Thoracic aorta (tissue), 2 donors: ENCODE results near the gene OR2V1. TPM values are rescaled to one million over a fixed set of nuclear protein-coding genes. Genes with fewer than 3 reads are reported as not detected.
"Not testable (repeated sequence)": the region's sequence is repeated elsewhere in the genome, so short reads cannot be mapped to it uniquely, and the experiment has no call there.

ENCODE experiments used
- ATAC-seq: fragments of 150-250 bp; one replicate; pipeline ENCODE4 v1.8.0; 2017; ENCODE audit warnings: low read depth; ENCODE audit not compliant: insufficient number of reproducible peaks, low FRiP score
- DNase-seq: peaks from one replicate; pipeline ENCODE4 v3.0.0-alpha.2; 2020; ENCODE audit warnings: low spot score
- H3K27ac ChIP-seq, 2 donors: fragments of 200-600 bp; sonication (generic); 1 replicate in 1 of 2; 2 replicates in 1 of 2; pipeline ENCODE4 v1.5.1; 2016; ENCODE audit warnings: mild to moderate bottlenecking in 2 of 2, moderate library complexity in 2 of 2
- H3K27me3 ChIP-seq: fragments of 200-600 bp; sonication (generic); replicated peaks from 2 replicates; pipeline ENCODE4 v1.6.0; 2016; ENCODE audit warnings: mild to moderate bottlenecking; ENCODE audit not compliant: insufficient read depth
- H3K36me3 ChIP-seq: fragments of 200-600 bp; sonication (generic); one replicate; pipeline ENCODE4 v1.5.1; 2016
- H3K4me1 ChIP-seq, 2 donors: fragments of 200-600 bp; sonication (generic); 1 replicate in 1 of 2; 2 replicates in 1 of 2; pipeline versions ENCODE4 v1.5.1 to v1.6.0; 2016; ENCODE audit warnings: low read depth in 2 of 2, mild to moderate bottlenecking in 1 of 2; ENCODE audit not compliant: control insufficient read depth in 1 of 2
- H3K4me3 ChIP-seq: fragments of 200-600 bp; sonication (generic); 2 replicates; pipeline ENCODE4 v1.5.1; 2016; ENCODE audit warnings: mild to moderate bottlenecking
- H3K9me3 ChIP-seq: fragments of 200-600 bp; sonication (generic); 2 replicates; pipeline ENCODE4 v1.5.1; 2016
- total RNA-seq, 2 donors: library from RNA; depleted of rRNA; stranded (reverse); fragments of >200 nt; gene quantifications; one replicate each; pipeline versions ENCODE4 v1.1.0 to v1.2.3, GENCODE V29; 2016
- TF ChIP-seq, protein P1 (sequence below): fragments of 200-600 bp; sonication (generic); IDR thresholded peaks from one replicate; pipeline ENCODE4 v1.5.1; 2019; ENCODE audit warnings: antibody characterized with exemption

OR2V1 gene
- total RNA-seq, 2 donors from 2014 or later, result not detected

DNA sequence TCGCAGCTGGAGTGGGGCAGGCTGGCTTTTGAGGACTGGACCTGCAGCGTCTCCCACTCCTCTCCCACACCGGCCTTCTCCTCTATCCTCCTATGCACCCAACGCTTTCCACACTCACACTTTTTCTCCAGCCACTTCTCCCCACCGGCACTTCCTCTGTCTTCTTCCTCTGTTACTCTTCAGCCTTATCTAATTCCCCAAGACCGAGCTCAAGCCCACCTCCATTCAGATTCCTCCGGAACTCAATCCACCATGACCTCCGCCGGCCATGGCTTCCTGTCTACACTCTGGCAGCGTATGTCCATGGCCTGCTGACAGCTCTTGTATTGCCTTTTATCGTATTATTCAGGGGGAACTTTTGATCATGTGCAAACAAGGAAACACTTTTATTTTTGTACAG lies 545 bp upstream of the OR2V1 start:
- Histone ChIP-seq H3K27me3 (no peaks in the 10 kb centered on the region), H3K4me1 (no peaks in the 10 kb centered on the region), H3K9me3 (no peaks in the 10 kb centered on the region), H3K4me3 (no peak overlapping the region), H3K36me3 (no peaks in the 10 kb centered on the region), H3K27ac (no peak overlapping the region)
- ATAC-seq (no peak), DNase-seq (no peak)
- TF ChIP-seq, protein P1, sequence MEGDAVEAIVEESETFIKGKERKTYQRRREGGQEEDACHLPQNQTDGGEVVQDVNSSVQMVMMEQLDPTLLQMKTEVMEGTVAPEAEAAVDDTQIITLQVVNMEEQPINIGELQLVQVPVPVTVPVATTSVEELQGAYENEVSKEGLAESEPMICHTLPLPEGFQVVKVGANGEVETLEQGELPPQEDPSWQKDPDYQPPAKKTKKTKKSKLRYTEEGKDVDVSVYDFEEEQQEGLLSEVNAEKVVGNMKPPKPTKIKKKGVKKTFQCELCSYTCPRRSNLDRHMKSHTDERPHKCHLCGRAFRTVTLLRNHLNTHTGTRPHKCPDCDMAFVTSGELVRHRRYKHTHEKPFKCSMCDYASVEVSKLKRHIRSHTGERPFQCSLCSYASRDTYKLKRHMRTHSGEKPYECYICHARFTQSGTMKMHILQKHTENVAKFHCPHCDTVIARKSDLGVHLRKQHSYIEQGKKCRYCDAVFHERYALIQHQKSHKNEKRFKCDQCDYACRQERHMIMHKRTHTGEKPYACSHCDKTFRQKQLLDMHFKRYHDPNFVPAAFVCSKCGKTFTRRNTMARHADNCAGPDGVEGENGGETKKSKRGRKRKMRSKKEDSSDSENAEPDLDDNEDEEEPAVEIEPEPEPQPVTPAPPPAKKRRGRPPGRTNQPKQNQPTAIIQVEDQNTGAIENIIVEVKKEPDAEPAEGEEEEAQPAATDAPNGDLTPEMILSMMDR, result no peak

DNA sequence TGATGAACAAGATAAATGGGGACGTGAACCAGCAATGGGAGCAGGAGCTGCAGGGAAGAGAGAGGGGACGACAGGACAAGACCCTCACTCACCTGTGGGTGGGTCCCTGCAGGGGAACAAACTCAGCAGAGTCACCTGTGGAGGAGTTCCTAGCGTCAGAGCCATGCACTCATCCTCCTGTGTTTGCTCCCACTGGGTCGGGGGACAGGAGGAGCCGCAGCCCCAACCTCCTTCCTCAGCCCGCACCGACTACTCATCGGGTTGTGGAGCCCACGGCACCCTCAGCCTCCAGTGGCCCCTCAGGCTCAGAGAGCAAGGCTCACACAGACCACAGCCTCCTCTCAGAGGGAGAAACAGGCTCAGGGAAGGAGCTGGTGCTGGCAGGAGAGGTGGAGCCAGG lies 888 bp downstream of the OR2V1 start:
- H3K4me1 ChIP-seq, H3K27ac ChIP-seq, H3K9me3 ChIP-seq, H3K27me3 ChIP-seq, H3K4me3 ChIP-seq, H3K36me3 ChIP-seq, ATAC-seq, DNase-seq: not testable (repeated sequence)

DNA sequence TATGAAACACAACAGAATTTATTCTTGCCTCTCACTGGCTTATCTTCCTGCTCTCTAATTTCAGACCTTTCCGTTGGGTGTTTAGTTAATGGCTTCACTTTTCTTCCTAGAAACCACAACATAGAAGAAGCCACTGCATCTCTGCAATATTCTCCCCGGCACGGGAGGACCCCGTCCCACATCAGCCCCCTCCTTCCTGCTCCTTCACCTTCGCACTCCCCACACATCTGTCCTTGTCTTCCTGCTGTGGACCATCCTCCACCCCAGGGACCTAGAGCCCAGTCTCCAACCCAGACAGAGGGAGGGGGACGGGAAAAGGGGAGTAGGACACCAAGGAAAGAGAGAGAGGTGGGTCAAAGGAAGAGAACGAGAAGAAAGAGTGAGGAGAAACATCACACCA lies 1.4 kb downstream of the OR2V1 start:
- Histone ChIP-seq H3K27me3 (no peaks in the 10 kb centered on the region), H3K36me3 (no peaks in the 10 kb centered on the region), H3K9me3 (no peaks in the 10 kb centered on the region), H3K27ac (no peak overlapping the region), H3K4me1 (no peaks in the 10 kb centered on the region), H3K4me3 (no peak overlapping the region)
- no peak for ATAC-seq
- no peak for DNase-seq
- TF ChIP-seq, protein P1, result no peak

DNA sequence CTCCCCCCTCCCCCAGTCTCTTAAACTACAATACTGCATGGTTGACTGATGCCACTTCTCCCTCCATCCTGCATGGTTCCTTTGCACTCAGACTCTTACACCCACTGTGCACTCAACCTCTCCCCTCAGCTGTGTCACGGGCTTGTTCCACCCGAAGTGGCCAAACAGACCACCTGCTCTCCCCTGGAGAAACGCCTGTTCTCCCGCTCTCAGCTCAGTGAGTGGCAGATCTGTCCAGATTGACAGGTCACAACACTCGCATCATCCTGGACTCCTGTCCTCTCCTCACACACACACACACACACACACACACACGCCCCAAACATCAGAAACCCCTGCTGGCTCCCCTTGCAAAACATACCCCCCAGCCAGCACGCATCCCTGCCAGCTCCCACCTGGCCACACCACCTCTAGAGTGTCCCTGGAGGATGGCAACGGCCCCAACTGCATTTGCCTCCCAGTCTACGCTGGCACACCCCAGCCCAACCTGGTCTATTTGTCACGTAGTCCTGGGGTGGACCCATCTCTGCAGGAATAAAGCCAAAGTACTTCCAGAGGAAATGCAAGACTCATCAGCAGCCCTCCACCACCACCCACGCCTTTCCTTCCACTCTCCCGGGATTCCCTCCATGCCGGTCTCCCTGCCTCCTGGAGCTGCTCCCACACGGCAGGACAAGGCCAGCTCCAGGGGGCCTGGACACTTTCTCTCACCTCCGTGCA lies 2.9 kb downstream of the OR2V1 start:
- H3K9me3 ChIP-seq, result no peaks in the 10 kb centered on the region
- H3K36me3 ChIP-seq, result no peaks in the 10 kb centered on the region
- ATAC-seq (no peak), DNase-seq (no peak)
- H3K27me3 ChIP-seq, result no peaks in the 10 kb centered on the region
- H3K4me3 ChIP-seq, result no peak overlapping the region
- no peak overlapping the region for H3K27ac ChIP-seq
- no peaks in the 10 kb centered on the region for H3K4me1 ChIP-seq
- TF ChIP-seq, protein P1, result no peak

DNA sequence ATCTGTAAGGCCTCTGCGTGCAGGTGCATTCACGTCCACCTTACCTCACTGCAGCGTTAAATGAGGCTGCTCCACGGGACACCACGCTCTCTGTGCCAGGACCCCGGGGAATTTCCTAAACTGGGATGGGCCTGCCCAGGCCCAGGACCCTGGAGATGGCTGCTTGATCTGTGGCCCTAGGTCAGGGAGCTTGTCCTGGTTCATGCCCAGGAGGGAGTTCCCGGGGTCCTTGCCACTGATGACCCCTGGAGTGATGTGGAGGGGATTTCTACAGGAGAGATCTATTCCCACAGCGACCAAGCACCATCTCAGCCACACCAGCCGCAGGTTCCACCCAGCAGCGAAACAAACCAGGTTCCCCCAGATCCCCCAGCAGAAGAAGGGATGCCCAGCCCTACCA lies 3.5 kb downstream of the OR2V1 start:
- Histone ChIP-seq H3K36me3 (no peaks in the 10 kb centered on the region), H3K4me3 (no peak overlapping the region), H3K9me3 (no peaks in the 10 kb centered on the region), H3K27me3 (no peaks in the 10 kb centered on the region), H3K27ac (no peak overlapping the region), H3K4me1 (no peaks in the 10 kb centered on the region)
- ATAC-seq (no peak), DNase-seq (no peak)
- TF ChIP-seq, protein P1, result no peak

DNA sequence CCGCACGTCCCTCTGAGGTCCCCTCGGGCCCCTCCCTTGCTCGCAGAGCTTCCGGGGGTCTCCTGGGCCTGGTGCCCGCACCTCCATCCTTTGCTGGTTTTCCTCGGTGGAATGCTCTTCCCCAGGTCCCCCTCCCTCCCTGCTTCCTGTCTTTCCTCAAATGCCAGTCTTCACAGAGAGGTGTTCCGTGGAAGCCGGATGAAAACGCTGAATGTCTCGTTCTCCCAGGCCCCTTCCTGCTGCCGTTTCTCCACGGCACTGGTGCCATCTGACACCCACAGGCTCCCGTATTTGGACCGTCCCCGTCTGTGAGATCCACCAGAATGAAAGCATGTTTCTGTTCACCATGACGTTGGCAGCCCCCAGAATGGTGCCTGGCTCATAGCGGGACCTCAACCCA lies 4.1 kb downstream of the OR2V1 start:
- Histone ChIP-seq H3K4me3 (no peak overlapping the region), H3K9me3 (no peaks in the 10 kb centered on the region), H3K27ac (no peak overlapping the region), H3K27me3 (no peaks in the 10 kb centered on the region), H3K36me3 (no peaks in the 10 kb centered on the region), H3K4me1 (no peaks in the 10 kb centered on the region)
- ATAC-seq, result no peak
- no peak for DNase-seq
- TF ChIP-seq, protein P1, result no peak
